ENCODE data around the gene TMEM88. TPM values are rescaled to one million over a fixed set of nuclear protein-coding genes. Genes with fewer than 3 reads are reported as not detected.
A peak's percentile ranks its signal among the peaks of the same experiment; 100 is the strongest.
"Not testable (repeated sequence)": the region's sequence is repeated elsewhere in the genome, so short reads cannot be mapped to it uniquely, and the experiment has no call there.

Gene TMEM88
- total RNA-seq, 2 donors from 2014 or later = 6.0 to 16.2 TPM

GRCh38 chr17:7859028-7859427 lies 4.2 kb downstream of the TMEM88 start:
- Histone ChIP-seq H3K27ac (peak overlapping the region in 2 of 4 donors; percentile 82 to 96), H3K27me3 (no peaks in the 10 kb centered on the region), H3K4me3 (no peak overlapping the region), H3K4me1 (peaks cover 34% of the 10 kb centered on the region), H3K36me3 (replicated peaks in 1 of 2; ENCODE audit: insufficient read depth in 1 of 2, low read depth in 2 of 2) (no peaks in the 10 kb centered on the region), H3K9me3 (no peaks in the 10 kb centered on the region)
- 54 to 68% methylated on average over 8 of the region's 8 CpGs for WGBS, 2 donors
- no peak for DNase-seq
- TF ChIP-seq POLR2A (IDR thresholded peaks at IDR 0.05) (no peak), CTCF (IDR thresholded peaks at IDR 0.05) (no peak)
- ATAC-seq = no peak
- intact Hi-C loops (cut with DNase I) = loop anchor here (5.0 kb wide), 1 partner anchor 37 kb away; no protein-coding TSS in a partner anchor

DNA sequence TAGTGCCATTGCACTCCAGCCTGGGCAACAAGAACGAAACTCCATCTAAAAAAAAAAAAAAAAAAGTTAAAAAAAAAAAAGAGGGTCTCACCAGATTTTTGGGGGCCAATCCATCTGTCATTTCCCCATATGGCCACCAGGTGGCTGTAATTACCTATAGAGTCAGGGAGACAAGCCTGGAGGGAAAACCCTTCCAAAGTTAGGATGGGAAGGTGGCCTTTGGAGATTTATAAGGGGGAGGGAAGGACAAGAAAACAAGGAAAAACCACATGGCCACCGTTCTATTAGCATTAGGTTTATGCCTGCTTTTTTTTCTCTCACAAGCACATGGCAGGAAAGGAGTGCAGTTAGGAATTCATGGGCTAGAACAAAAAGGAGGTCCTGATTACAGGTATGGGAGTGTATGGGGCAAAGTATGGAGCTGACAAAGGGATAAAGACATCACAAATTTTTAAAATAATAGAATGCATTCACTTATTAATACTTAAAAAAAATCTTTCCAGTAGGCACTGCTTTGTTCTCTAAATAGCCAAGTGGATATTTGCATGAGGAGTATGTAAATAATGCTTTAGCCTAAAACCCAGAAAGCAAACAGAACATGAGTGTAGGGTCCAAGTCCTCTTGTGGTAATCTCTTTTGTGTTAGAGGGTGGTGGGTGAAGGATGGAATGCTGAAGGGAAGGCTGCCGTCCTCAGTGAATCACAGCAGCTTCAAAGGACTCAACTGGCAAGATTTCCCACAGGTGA lies 8.0 kb downstream of the TMEM88 start:
- TF ChIP-seq POLR2A (IDR thresholded peaks at IDR 0.05) (no peak), CTCF (IDR thresholded peaks at IDR 0.05) (peak; percentile 46 to 96 (median 82))
- Histone ChIP-seq H3K27me3 (no peaks in the 10 kb centered on the region), H3K4me1 (peaks cover 15% of the 10 kb centered on the region), H3K36me3 (replicated peaks in 1 of 2; ENCODE audit: insufficient read depth in 1 of 2, low read depth in 2 of 2) (no peaks in the 10 kb centered on the region), H3K27ac (no peak overlapping the region), H3K9me3 (no peaks in the 10 kb centered on the region), H3K4me3 (no peak overlapping the region)
- DNase-seq (peak; percentile 37 to 65 (median 56)), ATAC-seq (no peak)
- intact Hi-C loops (cut with DNase I) = loop anchor here (5.0 kb wide), 2 partner anchors 34 to 124 kb away; no protein-coding TSS in a partner anchor
- 25 to 27% methylated on average over 3 of the region's 3 CpGs for WGBS, 2 donors

- not testable (repeated sequence) for ATAC-seq; H3K27ac ChIP-seq; H3K9me3 ChIP-seq; DNase-seq; H3K27me3 ChIP-seq; H3K4me1 ChIP-seq; H3K36me3 ChIP-seq (replicated peaks in 1 of 2; ENCODE audit: insufficient read depth in 1 of 2, low read depth in 2 of 2); H3K4me3 ChIP-seq
- intact Hi-C loops (cut with DNase I) = loop anchor here (5.0 kb wide), 2 partner anchors 33 to 123 kb away; no protein-coding TSS in a partner anchor
- WGBS, 2 donors = 77 to 85% methylated on average over 5 of the region's 5 CpGs
Measured at GRCh38 chr17:7864384-7864783, 9.5 kb downstream of the TMEM88 start.

- no peak for DNase-seq
- WGBS, 2 donors = 85 to 90% methylated on average over 5 of the region's 5 CpGs
Measured at GRCh38 chr17:7864995-7865650, 10.3 kb downstream of the TMEM88 start.

More at GRCh38 chr17:7864995-7865650, 10.3 kb downstream of the TMEM88 start:
- H3K27ac ChIP-seq = no peak overlapping the region
- H3K4me3 ChIP-seq = no peak overlapping the region
- H3K36me3 ChIP-seq (replicated peaks in 1 of 2; ENCODE audit: insufficient read depth in 1 of 2, low read depth in 2 of 2) = no peaks in the 10 kb centered on the region
- H3K4me1 ChIP-seq = no peaks in the 10 kb centered on the region
- no peaks in the 10 kb centered on the region for H3K9me3 ChIP-seq
- no peaks in the 10 kb centered on the region for H3K27me3 ChIP-seq
- ATAC-seq = no peak
- intact Hi-C loops (cut with DNase I) = loop anchor here (5.0 kb wide), 2 partner anchors 32 to 122 kb away; no protein-coding TSS in a partner anchor
- TF ChIP-seq POLR2A (IDR thresholded peaks at IDR 0.05) (no peak), CTCF (IDR thresholded peaks at IDR 0.05) (no peak)
